Caki2 (cell line): ENCODE results near the gene PRRT1B. TPM values are rescaled to one million over a fixed set of nuclear protein-coding genes. Genes with fewer than 3 reads are reported as not detected.
"Not testable (repeated sequence)": the region's sequence is repeated elsewhere in the genome, so short reads cannot be mapped to it uniquely, and the experiment has no call there.

Experiments
- DNase-seq: peaks from one replicate; pipeline ENCODE4 v3.0.0-alpha.2; 2015; ENCODE audit warnings: low read depth
- in situ Hi-C: cut with HindIII; loops from 2 replicates; pipeline ENCODE4 v1.10.0; 2016; ENCODE audit warnings: low sequenced_read_pairs, low pct_unique_long_range_greater_than_20kb, mixed read lengths
- total RNA-seq: library from RNA; depleted of rRNA; stranded (reverse); fragments of >200 nt; shearing (Covaris generic); gene quantifications from 2 replicates; pipeline ENCODE4 v1.2.3, GENCODE V29; 2014; ENCODE audit warnings: low replicate concordance; rRNA removed

The PRRT1B gene
- not detected in 2 replicates for total RNA-seq

DNA sequence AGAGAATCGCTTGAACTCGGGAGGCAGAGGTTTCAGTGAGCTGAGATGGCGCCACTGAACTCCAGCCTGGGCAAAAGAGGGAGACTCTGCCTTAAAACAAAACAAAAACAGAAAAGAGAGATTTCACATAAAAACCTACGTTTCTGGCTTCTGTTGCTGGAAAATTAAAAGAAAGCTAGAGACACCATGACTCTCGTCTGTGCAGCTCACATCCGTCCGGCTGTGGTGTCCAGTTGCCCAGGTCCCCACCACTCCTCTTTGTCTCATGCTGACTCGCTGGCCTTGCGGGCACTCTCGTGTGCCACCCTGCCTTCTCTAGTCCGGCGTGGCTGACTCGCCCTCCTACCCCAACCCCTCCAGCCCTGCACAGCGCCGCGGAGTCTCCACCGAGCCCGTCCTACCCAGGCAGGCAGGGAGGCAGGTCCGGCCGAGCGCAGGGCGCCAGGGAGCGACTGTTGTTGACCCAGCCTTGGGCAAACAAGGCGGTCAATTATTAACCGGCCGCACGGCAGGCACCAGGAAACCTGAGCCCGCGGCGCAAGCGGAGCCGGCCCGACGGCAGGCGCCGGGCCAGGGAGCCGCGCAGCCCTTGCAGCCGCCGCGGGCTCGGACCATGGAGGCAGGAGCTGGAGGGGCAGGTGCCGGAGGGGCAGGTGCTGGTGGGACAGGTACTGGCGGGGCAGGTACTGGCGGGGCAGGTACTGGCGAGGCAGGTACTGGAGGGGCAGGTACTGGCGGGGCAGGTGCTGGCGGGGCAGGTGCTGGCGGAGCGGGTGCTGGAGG is at the start of gene PRRT1B:
Gene PRRT1B (plus strand): TSS at position 521 of the 783 bp plus-strand sequence. CDS start 93 bp downstream, at position 614.
- DNase-seq = peak; percentile 73
- in situ Hi-C loops = no loop called here

DNA sequence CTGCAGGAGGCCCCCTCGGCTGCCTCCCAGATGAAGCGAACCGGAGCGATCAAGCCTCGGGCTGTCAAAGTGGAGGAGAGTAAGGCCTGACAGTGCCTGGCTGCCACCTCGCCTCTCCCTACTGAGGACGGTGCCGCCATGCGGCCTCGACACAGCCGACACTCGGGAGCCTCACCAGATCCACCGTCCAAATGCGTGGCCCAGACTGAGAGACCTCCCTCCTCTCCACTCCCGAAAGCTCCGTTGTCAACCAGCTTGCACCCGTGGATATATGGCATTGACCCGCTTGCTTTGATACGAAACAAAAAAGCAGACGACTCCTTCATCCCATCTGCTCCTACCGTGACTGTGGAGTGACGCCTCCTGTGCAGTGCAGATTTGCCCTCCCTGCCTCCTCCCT is 49.5 kb upstream of the PRRT1B start:
- no peak for DNase-seq
- in situ Hi-C loops = no loop called here

DNA sequence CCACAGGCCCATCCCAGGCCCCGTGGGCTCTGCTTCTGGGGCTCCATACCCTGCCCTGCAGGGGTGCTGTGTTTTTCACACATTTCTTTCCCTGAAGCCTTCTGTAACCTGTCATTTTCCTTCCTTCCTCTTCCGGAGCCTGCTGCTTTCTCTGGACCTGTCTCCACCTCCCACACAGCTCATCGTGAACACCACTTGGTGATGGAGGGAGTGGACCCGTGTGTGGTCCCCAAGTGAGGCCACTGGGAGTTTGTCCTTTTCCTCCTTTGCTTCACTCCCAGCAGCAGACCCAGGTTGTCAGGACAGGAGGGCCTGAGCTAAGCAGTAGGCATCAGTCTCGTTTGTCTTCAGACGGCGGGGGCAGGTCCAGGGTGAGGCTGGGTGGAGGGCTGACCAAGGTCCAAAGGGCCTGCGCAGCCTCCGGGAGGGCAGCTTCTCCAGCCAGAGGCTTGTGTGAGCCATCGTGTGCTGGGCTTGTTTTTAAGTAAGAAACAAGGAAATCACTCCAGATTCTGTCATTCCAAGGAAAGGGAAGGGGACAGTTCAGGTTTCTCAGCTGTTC is 48.4 kb upstream of the PRRT1B start:
- no peak for DNase-seq
- in situ Hi-C loops = no loop called here

DNA sequence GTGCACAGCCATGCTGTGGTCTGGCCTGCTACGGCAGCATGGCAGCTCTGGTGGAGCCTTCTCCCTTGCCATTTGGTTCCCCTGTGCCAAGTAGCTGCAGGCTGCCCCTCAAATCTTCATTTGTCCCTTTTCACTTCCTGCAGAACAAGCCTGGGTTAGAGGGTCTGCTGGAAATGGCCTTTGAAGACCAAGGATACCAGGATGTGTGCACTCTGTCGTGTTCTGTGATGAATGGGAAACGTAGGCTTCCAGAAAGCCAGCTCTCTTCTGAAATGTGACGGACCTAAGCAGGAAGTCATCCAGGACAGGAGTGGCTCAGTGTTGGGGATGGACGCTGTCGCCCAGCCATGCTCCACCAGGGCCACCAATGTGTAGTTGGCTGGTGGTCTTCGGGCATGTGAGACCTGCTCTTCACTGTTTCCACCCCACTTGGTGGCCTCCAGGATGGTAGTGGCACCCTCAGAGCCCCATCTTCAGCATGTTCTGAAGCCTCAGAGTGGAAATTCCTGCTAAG is 46.0 kb upstream of the PRRT1B start:
- no peak for DNase-seq
- in situ Hi-C loops = no loop called here

DNA sequence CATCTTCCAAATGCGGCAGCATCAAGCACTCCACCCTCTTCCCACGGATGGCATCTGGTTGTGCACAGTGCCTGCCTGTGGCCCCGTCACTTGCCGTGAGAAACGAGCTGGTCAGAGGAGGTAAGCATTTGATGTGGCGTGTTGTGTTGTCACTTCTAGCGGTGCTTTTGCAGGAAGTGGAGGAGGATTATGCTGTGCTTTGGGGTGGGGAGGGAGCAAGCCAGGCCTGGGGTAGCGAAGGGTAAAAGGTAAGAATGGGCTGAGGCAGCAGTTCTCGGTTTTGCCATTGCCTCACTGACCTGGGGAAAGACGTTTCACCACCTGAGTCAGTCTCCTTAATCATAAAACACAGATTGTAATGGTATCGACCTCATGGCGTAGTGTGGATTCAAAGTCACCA is 44.9 kb upstream of the PRRT1B start:
- in situ Hi-C loops = no loop called here
- no peak for DNase-seq

DNA sequence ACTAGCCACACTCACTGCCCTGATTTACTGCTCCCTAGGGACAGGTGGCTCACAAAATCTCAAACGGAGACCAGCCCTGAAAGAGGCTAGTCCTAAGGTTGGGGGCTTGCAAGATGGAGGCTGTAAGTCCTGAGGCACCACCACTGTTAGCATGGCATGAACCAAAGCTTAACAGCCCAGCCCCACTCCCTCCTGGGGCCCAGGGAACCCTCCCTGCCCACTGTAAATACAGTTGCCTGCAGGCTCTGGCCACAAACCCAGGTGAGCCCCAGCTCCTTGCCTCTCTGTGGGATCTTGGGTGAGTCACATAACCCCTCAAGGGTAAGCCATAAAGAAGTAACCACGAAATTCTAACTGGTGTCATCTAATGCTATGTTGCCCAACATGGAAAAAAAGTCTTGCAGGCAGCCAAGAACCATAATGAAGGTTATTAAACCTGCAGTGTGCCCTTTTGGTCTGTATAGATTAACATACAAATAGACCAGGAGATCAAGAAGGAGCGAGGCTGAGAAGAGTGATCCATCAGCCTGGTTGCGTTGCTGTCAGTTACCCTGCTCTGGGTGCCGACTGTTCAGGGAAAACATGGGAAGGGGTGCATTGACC is 44.3 kb upstream of the PRRT1B start:
- DNase-seq = peak; percentile 30
- in situ Hi-C loops = no loop called here

DNA sequence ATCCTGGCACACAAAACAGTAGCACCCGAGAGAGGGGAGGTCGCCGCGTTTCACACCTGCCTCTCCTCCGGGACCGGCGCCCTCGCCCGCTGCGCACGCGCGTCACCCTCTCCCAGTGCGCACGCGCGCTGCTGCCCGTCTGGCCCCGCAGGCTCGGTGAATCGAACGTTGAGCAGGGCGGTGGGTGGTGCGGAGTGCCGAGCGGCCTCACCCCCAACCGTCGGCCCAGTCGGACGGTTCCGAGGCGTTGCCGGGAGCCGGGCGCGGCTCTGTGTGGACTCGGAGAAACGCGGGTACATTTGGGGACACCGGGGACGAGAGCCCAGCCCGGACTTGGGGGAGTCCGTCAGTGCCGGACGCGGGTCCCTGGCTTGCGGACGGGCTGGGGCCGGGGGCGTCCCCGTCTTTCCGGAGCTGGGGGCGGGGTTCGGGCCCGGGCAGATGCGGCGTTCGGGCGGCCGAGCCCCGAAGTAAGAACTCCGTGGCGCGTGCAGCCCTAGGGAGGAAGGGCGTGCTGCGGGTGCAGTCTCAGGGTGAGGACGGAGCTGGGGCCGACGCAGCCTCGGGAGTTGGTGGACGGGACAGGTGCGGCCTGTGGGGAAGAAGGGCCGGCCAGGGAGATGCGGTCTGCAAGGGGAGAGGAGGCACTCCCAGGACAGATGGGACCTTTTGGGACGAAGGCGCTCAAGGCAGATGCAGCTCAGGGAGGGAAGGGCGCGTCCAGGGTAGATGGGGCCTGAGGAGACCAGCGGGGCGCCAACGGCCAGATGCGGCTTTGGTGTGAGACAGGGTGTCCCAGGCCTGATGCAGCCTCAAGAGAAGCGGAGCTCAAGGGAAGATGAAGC is 42.3 kb upstream of the PRRT1B start, which contains the start of gene POMT1:
Gene POMT1 (plus strand): TSS at position 138 of the 845 bp plus-strand sequence. CDS start 1,301 bp downstream, outside the sequence.
- peak; percentile 77 for DNase-seq
- in situ Hi-C loops = no loop called here

DNA sequence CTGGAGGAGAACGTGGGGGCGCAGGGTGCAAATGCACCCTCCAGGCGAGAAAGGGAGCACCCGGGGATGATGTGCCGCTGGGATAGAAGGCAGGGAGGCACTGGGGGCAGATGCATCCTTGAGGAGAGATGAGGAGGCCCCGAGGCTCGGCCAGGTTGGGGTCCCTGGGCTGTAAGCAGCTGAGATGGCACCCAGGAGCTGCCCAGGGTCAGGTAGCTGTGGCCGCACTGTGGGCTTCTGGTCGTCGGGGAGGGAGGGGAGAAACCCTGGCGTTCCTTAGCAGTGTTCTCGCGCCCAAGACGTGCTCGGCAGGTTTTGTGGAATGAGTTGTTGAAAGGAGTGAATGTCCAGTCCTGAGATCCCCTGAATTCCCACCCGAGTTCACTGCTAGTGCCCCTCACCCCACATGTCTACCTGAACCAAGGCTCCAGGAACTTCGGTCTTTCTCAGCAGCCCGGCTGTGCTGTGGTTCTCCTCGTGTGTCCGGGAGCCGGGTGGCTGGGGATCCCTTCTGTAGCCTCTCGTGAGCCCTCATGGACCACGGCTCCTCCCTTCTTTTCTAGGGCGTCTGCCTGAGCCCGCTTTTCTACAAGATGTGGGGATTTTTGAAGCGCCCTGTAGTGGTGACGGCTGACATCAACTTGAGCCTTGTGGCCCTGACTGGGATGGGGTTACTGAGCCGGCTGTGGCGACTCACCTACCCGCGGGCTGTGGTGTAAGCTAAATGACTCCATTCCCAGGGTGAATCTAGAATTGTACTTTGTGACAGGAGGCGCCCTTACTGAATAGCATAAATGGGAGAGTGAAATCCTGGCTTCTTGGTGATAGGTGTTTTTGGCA is 41.5 kb upstream of the PRRT1B start:
- in situ Hi-C loops = no loop called here

DNA sequence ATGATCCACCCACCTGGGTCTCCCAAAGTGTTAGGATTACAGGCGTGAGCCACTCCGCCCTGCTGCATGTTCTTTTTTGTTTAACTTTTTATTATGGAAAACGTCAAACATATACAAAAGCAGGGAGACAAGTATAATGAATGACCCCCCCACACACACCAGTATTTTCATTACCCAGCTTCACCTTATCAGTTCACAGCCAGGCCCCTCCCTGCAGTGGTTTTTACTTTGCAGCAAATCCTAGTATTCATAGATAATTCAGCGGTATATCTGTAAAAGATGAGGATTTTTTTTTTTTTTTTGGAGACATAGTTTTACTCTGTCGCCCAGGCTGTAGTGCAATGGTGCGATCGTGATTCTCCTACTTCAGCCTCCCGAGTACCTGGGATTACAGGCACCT is 40.3 kb upstream of the PRRT1B start:
- in situ Hi-C loops = no loop called here
- DNase-seq = no peak

More for the DNA sequence above, 41.5 kb upstream of the PRRT1B start:
- DNase-seq = peak; percentile 41

DNA sequence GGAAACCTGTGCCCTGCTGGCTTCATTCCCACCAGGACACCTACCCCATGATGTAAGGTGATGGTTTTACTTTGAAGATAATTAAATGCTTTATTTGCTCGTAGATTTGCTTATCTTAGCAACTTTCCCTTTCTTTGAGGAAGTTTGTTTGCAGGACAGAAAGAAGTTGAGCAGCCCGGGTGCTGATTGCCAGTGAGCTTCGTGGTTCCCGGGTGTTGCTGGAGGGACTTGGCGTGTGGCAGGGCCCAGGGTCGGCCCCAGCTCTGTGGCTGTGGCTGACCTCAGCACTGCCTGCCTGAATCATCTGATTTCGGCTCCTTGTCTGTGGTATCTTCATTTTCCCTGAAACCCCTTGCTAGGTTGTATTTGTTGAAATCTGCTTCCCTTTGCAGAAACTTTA is 33.9 kb upstream of the PRRT1B start:
- no peak for DNase-seq

DNA sequence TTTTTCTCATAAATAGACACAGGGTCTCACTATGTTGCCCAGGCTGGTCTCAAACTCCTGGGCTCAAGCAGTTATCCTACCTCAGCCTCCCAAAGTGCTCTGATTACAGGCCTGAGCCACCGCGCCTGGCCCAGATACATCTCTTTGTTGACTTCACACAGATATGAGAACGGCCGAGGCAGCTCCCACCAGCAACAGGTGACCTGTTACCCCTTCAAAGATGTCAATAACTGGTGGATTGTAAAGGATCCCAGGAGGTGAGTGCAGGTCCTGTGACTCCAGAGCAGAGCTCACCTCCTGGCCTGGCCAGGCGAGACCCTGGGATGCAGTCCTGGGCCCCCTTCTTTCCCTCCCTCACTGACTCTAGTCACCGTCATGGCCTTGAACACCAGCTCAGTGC is 33.4 kb upstream of the PRRT1B start:
- no peak for DNase-seq
- in situ Hi-C loops = no loop called here

More for the DNA sequence above, 33.9 kb upstream of the PRRT1B start:
- in situ Hi-C loops = no loop called here

DNA sequence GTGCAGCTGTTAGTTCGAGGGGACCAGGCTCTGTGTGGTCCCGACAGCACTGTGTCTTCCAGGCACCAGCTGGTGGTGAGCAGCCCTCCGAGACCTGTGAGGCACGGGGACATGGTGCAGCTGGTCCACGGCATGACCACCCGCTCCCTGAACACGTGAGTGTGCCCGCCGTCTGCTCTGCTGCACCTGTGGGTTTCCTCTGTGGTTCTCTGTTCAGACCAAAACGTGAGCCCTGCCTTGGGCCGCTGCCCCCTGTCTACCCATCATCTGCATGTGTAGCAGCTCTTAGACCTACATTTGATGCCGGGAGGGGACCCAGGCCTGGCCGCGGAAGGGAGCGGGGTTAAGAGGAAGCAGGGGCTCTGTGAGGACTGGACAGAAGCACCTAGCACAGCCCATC is 32.1 kb upstream of the PRRT1B start:
- no peak for DNase-seq
- in situ Hi-C loops = no loop called here

DNA sequence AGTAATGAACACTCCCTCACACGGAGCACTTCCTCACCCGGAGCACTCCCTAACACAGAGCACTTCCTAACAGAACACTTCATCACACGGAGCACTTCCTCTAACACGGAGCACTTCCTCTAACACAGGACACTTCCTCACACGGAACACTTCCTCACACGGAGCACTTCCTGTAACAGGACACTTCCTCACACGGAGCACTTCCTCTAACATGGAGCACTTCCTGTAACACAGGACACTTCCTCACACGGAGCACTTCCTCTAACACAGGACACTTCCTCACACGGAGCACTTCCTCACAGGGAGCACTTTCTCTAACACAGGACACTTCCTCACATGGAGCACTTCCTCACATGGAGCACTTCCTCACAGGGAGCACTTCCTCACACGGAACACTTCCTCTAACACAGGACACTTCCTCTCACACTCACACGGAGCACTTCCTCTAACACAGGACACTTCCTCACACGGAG is 29.7 kb upstream of the PRRT1B start:
- in situ Hi-C loops, DNase-seq: not testable (repeated sequence)

DNA sequence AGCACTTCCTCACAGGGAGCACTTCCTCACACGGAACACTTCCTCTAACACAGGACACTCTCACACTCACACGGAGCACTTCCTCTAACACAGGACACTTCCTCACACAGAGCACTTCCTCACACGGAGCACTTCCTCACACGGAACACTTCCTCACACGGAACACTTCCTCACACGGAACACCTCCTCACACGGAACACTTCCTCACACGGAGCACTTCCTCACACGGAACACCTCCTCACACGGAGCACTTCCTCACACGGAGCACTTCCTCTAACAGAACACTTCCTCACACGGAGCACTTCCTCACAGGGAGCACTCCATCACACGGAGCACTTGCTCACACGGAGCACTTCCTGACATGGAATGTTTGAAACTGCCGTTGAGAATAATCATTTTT is 29.2 kb upstream of the PRRT1B start:
- DNase-seq = no peak
- in situ Hi-C loops = no loop called here

DNA sequence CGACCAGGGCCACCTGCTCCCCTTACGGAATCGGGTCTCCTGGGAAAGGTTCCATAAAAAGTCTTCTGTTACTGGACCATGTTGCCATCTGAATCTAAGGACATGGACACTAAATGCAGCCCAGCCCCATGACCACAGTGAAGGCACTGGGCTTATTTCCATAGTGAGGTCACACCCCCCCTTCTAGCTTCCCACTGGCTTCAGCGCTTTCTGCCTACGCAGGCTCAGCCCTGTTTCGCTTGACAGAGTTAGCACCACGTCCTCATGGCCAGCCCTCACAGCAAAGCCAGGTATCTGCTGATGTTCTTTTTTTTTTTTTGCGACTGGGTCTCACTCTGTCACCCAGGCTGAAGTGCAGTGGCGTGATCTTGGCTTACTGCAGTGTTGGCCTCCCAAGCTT is 28.4 kb upstream of the PRRT1B start:
- in situ Hi-C loops = no loop called here
- DNase-seq = no peak

DNA sequence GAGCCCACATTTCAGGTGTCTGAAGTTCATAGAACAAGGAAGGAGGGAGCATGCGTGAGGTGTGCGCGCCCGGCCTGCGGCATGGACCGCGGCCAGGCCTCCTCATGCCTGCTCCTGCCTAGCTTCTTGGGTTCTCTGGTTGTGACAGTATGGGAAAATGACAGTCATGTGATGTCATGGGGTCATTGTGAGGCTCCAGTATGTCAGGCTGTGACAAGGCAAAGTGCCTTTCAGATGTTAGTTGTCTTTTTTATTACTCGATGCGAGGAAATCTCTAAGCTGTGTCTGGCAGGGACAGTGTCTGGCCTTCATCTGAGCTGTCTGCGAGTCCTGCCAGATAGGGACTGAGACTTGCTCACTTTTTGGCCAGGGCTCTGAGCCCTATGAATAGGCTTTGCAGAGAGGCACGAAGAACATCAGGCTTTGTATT is 27.5 kb upstream of the PRRT1B start:
- in situ Hi-C loops = no loop called here
- DNase-seq = no peak

DNA sequence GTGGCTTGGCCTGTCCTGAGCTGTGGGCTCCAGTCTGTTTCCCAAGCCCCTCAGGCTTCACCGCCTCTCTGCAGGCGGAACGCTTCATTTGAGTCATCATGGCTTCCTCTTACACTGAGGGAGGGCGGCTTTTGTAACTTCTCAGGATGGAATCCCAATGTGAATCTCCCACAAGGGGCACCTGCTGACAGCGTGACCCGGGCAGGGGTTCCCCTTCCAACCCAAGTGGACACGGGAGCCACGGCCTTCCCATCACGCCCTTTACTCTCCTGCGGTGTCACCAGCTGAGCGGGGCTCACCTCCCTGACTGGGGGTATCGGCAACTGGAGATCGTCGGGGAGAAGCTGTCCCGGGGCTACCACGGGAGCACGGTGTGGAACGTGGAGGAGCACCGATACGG is 26.8 kb upstream of the PRRT1B start:
- in situ Hi-C loops = no loop called here
- DNase-seq = no peak
